Astrocyte (in vitro differentiated cells and primary cell): Measurements from ENCODE around the gene CFDP1.

Experiments
- CTCF ChIP-seq: IDR thresholded peaks from 2 replicates; pipeline ENCODE4 v1.5.1; 2011; ENCODE audit warnings: low read depth, mild to moderate bottlenecking, inconsistent platforms, low read length, moderate library complexity; ENCODE audit not compliant: insufficient read depth
- EZH2 ChIP-seq: IDR thresholded peaks from 2 replicates; pipeline ENCODE4 v1.6.1; 2012; ENCODE audit warnings: mild to moderate bottlenecking, low read length, inconsistent platforms; ENCODE audit not compliant: insufficient read depth

GRCh38 chr16:75343941-75344340, 89.4 kb downstream of the CFDP1 start:
- no peak for TF ChIP-seq CTCF
- no peak for TF ChIP-seq EZH2
